Stimulated activated CD4-positive, alpha-beta T cell treated with anti-CD3 and anti-CD28 coated beads, TNF-alpha, amount 100 ng/mL, for 48 hours (primary cell): Measurements from ENCODE around the gene SUN1.

Experiments
- DNase-seq, 3 donors: peaks; one replicate each; pipeline ENCODE4 v3.0.0-alpha.2; 2020; ENCODE audit warnings: low read depth in 3 of 3

SUN1 gene

GRCh38 chr7:904847-905246 lies 72.6 kb downstream of the SUN1 start:
- DNase-seq: no peak

DNA sequence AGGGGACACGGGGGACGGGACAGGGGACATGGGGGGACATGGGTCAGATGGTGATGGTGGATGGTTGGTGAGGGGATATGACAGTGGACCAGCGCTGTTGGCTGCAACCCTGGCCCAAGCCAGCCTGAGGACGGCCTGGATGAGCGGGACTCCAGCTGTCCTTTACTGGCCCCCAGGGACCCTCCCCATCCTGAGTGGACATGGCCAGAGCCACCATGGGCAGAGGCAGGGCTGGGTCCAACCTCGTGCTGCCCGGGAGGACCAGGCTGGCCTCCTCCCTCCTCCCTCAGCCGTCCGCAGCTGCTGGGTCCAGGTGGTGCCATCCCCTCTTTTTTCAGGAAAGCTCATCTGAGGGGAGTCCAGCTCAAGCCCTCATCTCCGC lies 74.5 kb downstream of the SUN1 start:
- no peak for DNase-seq

DNA sequence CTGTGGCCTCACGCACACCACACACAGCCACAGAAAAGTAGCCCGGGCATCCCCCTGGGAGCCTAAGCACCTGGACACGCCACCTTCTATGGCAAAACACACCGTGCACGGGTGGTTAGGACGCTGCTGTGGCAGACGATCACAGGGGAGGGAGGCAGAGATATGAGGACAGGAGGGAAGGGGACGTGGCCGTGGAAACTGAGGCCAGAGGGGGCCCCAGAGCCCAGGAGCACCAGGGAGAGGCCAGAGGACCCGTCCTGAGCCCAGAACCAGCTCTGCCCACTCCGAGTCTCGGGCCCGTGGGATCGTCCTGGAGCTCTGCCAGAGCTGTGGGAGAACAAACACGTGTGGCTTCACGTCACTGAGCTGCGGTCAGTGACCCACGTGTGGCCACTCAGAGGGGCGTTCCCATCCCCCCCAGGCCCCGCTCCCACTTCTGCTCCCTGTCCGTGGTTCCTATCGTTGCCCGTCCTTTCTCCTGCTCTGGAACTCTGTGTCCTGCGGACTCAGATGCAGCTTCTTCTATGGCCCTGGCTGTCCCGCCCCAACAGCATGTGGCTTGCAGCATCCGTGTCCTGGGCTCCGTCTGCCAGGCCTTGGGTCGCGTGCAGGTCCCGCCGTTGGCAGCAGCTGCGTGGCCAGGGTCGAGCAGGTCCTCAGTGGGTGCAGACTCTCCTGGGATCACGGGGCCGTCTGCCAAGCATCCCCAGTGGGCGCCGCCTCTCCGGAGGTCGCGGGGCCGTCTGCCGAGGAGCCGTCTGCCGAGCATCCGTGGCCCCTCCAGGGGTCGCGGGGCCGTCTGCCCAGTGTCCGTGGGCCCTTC lies 75.1 kb downstream of the SUN1 start:
- DNase-seq: no peak

GRCh38 chr7:908159-908581 lies 75.9 kb downstream of the SUN1 start:
- DNase-seq: no peak

DNA sequence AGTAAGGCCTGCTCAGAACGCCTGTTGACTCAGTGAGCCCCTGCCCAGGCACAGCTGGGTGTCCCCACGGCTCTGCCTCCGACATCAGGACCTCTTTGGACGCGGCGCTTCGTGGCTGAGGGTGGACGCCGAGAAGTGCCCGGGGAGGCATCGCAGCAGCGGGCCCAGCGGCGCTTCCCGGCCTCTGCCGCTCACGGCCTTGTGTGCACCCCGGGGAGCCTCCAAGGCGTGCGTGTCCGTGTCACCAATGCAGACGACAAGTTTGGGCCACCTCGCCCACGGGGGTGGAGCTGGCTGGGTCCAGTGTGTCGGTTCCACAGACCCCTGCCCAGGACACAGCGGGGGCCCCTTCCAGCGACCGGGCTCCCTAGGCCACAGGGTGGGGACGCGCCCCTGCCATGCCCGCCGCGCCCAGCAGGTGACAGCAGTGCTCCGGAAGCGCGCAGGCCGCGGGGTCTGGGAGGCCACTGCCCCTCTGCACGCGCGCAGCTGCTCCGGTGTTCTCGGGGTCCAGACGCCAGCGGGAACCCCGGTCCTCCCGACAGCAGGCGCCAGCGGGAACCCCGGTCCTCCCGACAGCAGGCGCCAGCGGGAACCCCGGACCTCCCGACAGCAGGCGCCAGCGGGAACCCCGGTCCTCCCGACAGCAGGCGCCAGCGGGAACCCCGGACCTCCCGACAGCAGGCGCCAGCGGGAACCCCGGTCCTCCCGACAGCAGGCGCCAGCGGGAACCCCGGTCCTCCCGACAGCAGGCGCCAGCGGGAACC lies 76.5 kb downstream of the SUN1 start:
- DNase-seq: peak in 2 of 3 donors; percentile 57 to 61

DNA sequence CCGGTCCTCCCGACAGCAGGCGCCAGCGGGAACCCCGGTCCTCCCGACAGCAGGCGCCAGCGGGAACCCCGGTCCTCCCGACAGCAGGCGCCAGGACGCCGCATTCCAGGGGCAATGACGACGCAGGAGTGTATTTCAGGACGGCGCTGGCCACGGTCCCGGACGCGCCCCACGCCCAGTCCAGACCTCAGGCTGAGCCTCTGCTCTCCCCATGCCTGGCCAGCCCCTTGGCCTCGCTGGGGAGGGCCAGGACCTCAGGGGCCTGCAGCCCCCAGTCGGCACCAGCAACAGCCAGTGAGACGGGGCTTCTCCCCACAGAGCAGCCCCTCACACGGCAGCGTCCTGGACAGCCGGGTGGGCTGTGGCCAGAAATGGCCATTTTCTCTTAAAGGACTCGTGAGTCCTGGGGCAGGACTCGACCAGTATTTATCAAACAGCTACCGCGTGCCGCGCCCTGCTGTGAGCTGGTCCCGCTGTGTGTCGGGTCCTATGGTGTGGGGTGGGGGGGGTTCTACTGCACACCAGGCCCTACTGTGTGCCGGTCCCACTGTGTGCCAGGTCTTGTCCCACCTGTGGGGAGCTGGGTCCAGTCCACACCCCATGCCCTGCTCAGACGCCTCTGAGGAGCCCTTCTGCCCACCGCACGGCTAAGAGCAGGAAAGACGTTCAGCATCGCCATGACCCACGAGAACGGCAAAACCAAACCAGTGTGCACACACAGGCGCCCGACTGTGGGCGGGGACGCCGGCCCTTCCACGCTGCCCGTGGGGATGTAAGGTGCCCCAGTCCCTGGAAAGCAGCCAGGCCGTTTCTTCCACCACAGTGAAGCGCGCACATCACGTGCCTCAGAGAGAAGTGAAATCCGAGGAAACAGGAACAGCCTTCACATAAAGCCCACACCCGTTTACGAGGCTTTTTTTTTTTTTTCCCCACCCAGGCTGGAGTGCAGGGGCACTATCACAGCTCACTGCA lies 77.4 kb downstream of the SUN1 start:
- DNase-seq: no peak

DNA sequence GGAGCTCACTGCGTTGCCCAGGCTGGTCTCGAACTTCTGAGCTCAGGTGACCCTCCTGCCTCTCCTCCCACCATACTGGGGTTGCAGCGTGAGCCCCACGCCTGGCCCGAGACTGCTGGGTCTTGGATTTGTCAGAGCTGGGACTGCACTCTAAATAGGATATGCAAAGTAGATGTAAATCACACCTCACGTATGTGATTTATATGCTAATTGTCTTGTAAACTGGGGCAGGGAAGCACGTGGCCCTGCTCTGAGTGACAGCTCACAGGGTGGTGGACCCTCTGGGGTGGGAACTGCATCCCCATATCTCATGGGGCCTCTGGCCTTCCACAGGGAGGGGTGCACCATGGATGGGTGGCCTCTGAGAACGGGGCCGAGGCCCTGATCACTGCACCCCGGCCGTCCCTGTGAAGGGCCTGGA lies 78.2 kb downstream of the SUN1 start:
- DNase-seq: no peak

DNA sequence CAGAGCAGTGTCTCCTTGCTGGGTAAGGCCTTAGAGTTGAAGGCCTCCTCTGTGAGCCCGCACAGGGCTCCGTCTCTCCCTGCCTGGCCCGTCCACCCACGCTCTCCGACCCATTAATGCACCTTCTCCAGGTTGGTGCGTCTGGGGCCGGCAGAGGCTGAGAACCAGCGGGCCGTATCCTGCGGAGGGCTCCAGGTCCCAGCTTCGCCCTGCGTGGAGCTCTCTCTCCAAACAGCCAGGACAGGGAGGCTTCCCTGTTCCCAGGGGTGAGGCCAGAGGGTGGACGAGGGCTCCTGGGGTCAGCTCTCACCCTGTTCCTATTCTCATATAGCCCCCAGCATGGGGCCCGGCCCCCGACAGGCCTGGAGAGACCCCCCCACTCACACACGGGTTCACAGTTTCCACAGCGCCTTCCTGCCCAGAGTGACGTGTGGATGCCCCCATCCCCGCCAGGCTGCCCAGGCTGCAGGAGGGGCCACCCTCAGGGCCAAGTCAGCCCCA lies 78.7 kb downstream of the SUN1 start:
- no peak for DNase-seq

DNA sequence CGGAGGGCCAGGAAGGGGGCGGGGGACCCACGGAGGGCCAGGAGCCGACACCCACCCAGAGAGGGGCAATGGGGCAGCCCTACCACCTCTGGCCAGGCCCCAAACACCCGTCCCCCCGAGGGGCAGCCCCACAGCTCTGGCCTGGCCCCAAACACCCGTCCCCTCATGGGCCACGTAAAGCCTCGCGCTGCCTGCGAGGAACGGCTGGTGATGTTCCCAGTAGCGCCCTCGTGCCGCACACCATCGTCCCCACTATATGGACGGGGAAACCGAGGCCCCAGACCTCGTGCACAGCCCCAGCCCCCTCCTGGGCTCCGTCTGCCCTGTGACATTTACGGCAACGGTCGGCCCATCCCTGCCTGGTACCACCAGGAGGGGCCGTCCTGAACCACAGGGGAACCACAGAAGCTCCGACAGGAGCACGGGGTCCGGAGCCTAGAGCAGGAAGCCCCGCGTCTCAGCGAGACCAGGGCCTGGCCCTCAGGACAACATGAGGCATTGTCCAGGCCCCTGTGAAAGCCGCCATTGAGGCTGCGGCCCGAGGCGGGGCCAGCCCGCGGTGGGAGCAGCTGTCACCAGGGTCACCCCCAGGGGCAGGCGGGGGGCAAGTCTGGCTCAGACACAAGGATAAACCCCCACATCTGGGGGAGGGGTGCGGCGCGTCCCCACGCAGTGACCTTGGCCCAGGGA lies 79.7 kb downstream of the SUN1 start:
- DNase-seq: no peak

- no peak for DNase-seq
Observed at GRCh38 chr7:913736-914520, 81.7 kb downstream of the SUN1 start.

DNA sequence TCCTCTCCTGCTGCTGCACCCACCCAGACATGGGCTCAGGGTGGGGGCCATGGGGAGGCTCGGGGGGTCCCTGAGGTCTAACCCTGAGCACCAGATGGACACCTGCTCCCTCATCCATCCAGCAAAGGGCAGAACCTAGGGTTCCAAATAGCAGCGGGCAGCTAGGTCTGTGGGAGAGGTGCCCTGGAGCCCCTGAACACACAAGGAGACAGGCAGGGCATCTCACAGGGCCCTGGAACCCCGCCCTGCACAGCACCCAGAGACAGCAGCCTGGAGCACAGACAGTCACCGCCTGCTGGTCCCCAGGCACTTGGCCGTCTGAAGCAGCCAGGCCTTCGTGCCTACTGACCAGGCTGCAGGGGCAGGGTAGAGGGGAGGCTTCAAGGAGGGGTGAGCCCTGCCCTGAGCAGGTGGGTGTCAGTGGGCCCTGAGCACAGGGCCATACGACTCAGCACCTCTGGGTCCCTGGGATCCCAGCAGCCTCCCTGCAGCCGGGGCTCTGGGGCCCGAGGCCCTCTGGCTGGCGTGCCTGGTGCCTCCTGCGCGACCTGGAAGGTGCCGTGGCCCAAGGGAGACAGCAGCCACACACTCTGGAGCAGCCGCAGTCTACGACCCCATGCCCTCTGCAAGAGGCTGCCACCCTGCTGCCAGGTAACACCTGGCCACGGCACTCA lies 82.4 kb downstream of the SUN1 start:
- DNase-seq: no peak

GRCh38 chr7:915291-916218 lies 83.3 kb downstream of the SUN1 start:
- DNase-seq: no peak

- DNase-seq: no peak
Observed at GRCh38 chr7:916291-916941, 84.1 kb downstream of the SUN1 start.

DNA sequence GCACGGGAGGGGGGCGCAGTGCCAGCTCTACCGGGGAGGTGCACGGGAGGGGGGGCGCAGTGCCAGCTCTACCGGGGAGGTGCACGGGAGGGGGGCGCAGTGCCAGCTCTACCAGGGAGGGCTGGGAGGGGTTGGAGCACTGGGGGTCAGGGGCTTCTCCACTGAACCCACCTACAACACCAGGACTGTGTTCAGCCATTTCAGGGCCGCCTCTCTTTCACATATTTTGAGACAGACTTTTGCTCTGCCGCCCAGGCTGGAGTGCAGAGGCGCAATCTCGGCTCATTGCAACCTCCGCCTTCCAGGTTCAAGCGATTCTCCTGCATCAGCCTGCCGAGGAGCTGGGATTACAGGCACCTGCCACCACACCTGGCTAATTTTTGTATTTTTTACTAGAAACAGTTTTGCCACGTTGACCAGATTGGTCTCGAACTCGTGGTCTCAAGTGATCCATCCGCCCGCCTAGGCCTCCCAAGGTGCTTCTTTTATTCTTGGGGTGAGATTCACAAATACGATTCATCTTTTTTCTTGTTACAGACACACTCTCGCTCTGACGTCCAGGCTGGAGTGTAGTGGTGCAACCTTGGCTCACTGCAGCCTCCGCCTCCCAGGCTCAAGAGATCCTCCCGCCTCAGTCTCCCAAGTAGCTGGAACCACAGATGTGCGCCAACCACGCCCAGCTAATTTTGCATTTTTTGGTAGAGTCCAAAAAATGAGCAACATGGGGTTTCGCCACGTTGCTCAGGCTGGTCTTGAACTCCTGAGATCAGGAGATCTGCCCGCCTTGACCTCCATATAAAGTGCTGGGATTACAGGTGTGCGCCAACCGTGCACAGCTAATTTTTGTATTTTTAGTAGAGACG lies 85.2 kb downstream of the SUN1 start:
- DNase-seq: no peak

DNA sequence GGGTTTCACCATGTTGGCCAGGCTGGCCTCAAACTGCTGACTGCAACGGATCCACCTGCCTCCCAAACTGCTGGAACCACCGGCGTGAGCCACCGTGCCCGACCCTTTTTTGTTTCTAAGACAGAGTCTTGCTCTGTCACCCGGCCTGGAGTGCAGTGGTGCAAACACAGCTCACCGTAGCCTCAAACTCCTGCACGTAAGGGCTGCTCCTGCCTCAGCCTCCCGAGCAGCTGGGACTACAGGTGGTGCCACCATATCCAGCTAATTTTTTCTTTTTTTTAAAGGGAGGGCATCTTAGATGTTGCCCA lies 85.8 kb downstream of the SUN1 start:
- DNase-seq: no peak

DNA sequence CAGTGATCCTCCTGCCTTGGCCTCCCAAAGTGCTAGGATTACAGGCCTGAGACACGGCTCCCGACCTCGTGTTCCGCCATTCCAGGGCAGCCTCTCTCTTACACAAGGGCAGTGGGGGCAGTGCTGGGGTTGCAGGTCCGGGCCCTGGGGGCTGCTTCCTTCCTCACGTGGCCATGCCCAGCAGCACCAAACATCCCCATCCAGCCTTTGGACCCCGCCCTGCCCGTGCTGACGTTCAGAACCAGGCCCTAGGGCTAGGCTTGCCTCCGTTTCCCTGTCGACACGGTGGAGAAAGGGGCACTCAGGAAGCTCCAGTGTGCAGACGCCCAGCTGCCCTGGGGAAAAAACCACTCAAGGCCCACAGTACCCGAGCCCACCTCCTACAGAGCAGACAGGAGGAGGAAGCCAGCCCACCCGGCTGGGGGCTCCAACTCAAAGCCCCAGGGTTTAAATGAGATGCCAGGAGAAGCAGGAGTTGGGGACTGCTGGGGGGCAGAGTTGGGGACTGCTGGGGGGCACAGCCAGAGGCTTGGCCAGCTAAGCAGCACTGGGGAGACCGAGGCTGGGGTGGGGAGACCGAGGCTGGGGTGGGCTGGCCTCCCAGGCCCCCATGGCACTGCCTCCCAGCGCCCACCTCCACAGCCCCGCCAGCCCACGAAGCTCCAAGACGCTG lies 86.3 kb downstream of the SUN1 start:
- DNase-seq: no peak

- no peak for DNase-seq
Observed at GRCh38 chr7:919114-919442, 86.8 kb downstream of the SUN1 start.
